GM23248 (cell line): ENCODE data around the gene HOMER2. TPM values are rescaled to one million over a fixed set of nuclear protein-coding genes. Genes with fewer than 3 reads are reported as not detected.

Source experiments
- DNase-seq: peaks from one replicate; pipeline ENCODE4 v3.0.0-alpha.2; 2015
- H2AFZ ChIP-seq: fragments of 200-600 bp; sonication (generic); 2 replicates; pipeline ENCODE4 v1.6.1; 2016; ENCODE audit warnings: antibody characterized with exemption
- H3F3A ChIP-seq: fragments of 200-600 bp; sonication (generic); 2 replicates; pipeline ENCODE4 v1.6.1; 2016; ENCODE audit warnings: mild to moderate bottlenecking, antibody characterized with exemption, mixed run types; ENCODE audit not compliant: insufficient read depth
- H3K27ac ChIP-seq: fragments of 200-600 bp; sonication (generic); 2 replicates; pipeline ENCODE4 v1.5.1; 2016; ENCODE audit warnings: mild to moderate bottlenecking
- H3K27me3 ChIP-seq: fragments of 200-600 bp; sonication (generic); replicated peaks from 2 replicates; pipeline ENCODE4 v1.6.1; 2016; ENCODE audit warnings: mild to moderate bottlenecking; ENCODE audit not compliant: insufficient read depth
- H3K36me3 ChIP-seq: fragments of 200-600 bp; sonication (generic); 2 replicates; pipeline ENCODE4 v1.6.1; 2016; ENCODE audit warnings: low read depth, mild to moderate bottlenecking
- H3K4me1 ChIP-seq: fragments of 200-600 bp; sonication (generic); 2 replicates; pipeline ENCODE4 v1.6.1; 2016; ENCODE audit warnings: mild to moderate bottlenecking; ENCODE audit not compliant: insufficient read depth
- H3K4me2 ChIP-seq: fragments of 200-600 bp; sonication (generic); one replicate; pipeline ENCODE4 v1.6.1; 2016; ENCODE audit warnings: mild to moderate bottlenecking; ENCODE audit not compliant: unreplicated experiment
- H3K4me3 ChIP-seq: fragments of 200-600 bp; sonication (generic); 2 replicates; pipeline ENCODE4 v1.5.1; 2016; ENCODE audit warnings: mild to moderate bottlenecking
- H3K79me2 ChIP-seq: fragments of 200-600 bp; sonication (generic); 2 replicates; pipeline ENCODE4 v1.6.1; 2016; ENCODE audit warnings: mild to moderate bottlenecking; ENCODE audit not compliant: insufficient read depth
- H3K9ac ChIP-seq: fragments of 200-600 bp; sonication (generic); 2 replicates; pipeline ENCODE4 v1.6.1; 2016; ENCODE audit warnings: mild to moderate bottlenecking
- H3K9me2 ChIP-seq: fragments of 200-600 bp; sonication (generic); 2 replicates; pipeline ENCODE4 v1.6.1; 2016; ENCODE audit warnings: mixed run types, mild to moderate bottlenecking, moderate library complexity; ENCODE audit not compliant: insufficient read depth
- H3K9me3 ChIP-seq: fragments of 200-600 bp; sonication (generic); one replicate; pipeline ENCODE4 v1.6.1; 2017; ENCODE audit warnings: low read depth
- H4K20me1 ChIP-seq: fragments of 200-600 bp; sonication (generic); 2 replicates; pipeline ENCODE4 v1.6.0; 2016; ENCODE audit not compliant: insufficient read depth
- EZH2 ChIP-seq: fragments of 200-600 bp; sonication (generic); IDR thresholded peaks from 2 replicates; pipeline ENCODE4 v1.6.1; 2018; ENCODE audit warnings: antibody characterized with exemption, mild to moderate bottlenecking; ENCODE audit not compliant: insufficient read depth, poor library complexity, severe bottlenecking
- EZH2phosphoT487 ChIP-seq: fragments of 200-600 bp; sonication (generic); IDR thresholded peaks from 2 replicates; pipeline ENCODE4 v1.6.1; 2018; ENCODE audit warnings: antibody characterized with exemption, moderate library complexity, mild to moderate bottlenecking, low read depth; ENCODE audit not compliant: insufficient read depth
- WGBS, 2 experiments: methylation state at CpG; one replicate each; pipeline ENCODE4 v1.1.6; 2015 to 2017; ENCODE audit warnings: low lambda C conversion rate in 2 of 2, low coverage in 1 of 2; ENCODE audit errors: missing lambda C conversion rate in 2 of 2; 5-methylcytosine and 5-hydroxymethylcytosine counted together
- in situ Hi-C: fragments of 300-500 bp; cut with MboI; formaldehyde crosslinking; loops from 2 replicates; pipeline ENCODE4 v1.15.0; 2020
- polyA plus RNA-seq: library from polyadenylated mRNA; unstranded; fragments of >200 nt; fragmentation: Nextera tagmentation; extraction: Ambion mirVana; gene quantifications from 2 replicates; pipeline ENCODE4 v1.2.1, GENCODE V29; 2016
- total RNA-seq: library from RNA; depleted of rRNA; stranded (reverse); fragments of >200 nt; shearing (Covaris generic); gene quantifications from 2 replicates; pipeline ENCODE4 v1.2.3, GENCODE V29; 2014

The HOMER2 gene
- total and polyA plus RNA-seq, 2 experiments from 2014 or later = 9.0 to 17.0 TPM

GRCh38 chr15:82909080-82909815 is 43.3 kb downstream of the HOMER2 start:
- H3K4me3 ChIP-seq = no peak overlapping the region
- no peaks in the 10 kb centered on the region for H4K20me1 ChIP-seq
- no peaks in the 10 kb centered on the region for H3K36me3 ChIP-seq
- H3K9me2 ChIP-seq = no peaks in the 10 kb centered on the region
- H3K4me2 ChIP-seq = no peak overlapping the region
- no peak overlapping the region for H2AFZ ChIP-seq
- H3K9ac ChIP-seq = no peak overlapping the region
- H3K79me2 ChIP-seq = no peaks in the 10 kb centered on the region
- no peak overlapping the region for H3K27ac ChIP-seq
- DNase-seq = no peak
- TF ChIP-seq EZH2 (no peak), EZH2phosphoT487 (no peak)
- no peaks in the 10 kb centered on the region for H3K27me3 ChIP-seq
- H3K4me1 ChIP-seq = no peaks in the 10 kb centered on the region
- H3K9me3 ChIP-seq = no peaks in the 10 kb centered on the region
- 89 to 90% methylated on average over 6 of the region's 6 CpGs for WGBS, 2 experiments
- in situ Hi-C loops = no loop called here
- H3F3A ChIP-seq = no peaks in the 10 kb centered on the region

GRCh38 chr15:82907350-82907749 is 45.2 kb downstream of the HOMER2 start:
- in situ Hi-C loops = no loop called here
- Histone ChIP-seq H3K79me2 (no peaks in the 10 kb centered on the region; the same call in 1 of the 2 replicates), H3K27me3 (no peaks in the 10 kb centered on the region), H3K9ac (no peak overlapping the region), H3K4me1 (no peaks in the 10 kb centered on the region), H4K20me1 (no peaks in the 10 kb centered on the region), H3K9me2 (no peaks in the 10 kb centered on the region), H3F3A (no peaks in the 10 kb centered on the region), H3K36me3 (no peaks in the 10 kb centered on the region), H3K9me3 (no peaks in the 10 kb centered on the region), H3K27ac (no peak overlapping the region), H3K4me2 (no peak overlapping the region), H2AFZ (no peak overlapping the region), H3K4me3 (no peak overlapping the region)
- TF ChIP-seq EZH2 (no peak), EZH2phosphoT487 (no peak)
- DNase-seq = no peak
- 50 to 77% methylated on average over 1 of the region's 1 CpG for WGBS, 2 experiments

- Histone ChIP-seq H3K27ac (no peak overlapping the region), H3K27me3 (no peaks in the 10 kb centered on the region), H2AFZ (no peak overlapping the region), H3K79me2 (no peaks in the 10 kb centered on the region; the same call in 1 of the 2 replicates), H3K36me3 (no peaks in the 10 kb centered on the region), H3K9me3 (no peaks in the 10 kb centered on the region), H3F3A (no peaks in the 10 kb centered on the region), H3K9ac (no peak overlapping the region), H4K20me1 (no peaks in the 10 kb centered on the region), H3K9me2 (no peaks in the 10 kb centered on the region), H3K4me3 (no peak overlapping the region), H3K4me1 (no peaks in the 10 kb centered on the region), H3K4me2 (no peak overlapping the region)
- TF ChIP-seq EZH2 (no peak), EZH2phosphoT487 (no peak)
- 75 to 76% methylated on average over 3 of the region's 3 CpGs for WGBS, 2 experiments
- in situ Hi-C loops = no loop called here
- DNase-seq = no peak
These were observed 47.9 kb downstream of the HOMER2 start for GRCh38 chr15:82904574-82904973.

GRCh38 chr15:82903511-82903910 is 49.0 kb downstream of the HOMER2 start:
- no peak overlapping the region for H3K27ac ChIP-seq
- no peak overlapping the region for H2AFZ ChIP-seq
- no peaks in the 10 kb centered on the region for H3K27me3 ChIP-seq
- H3K9ac ChIP-seq = no peak overlapping the region
- no peak for TF ChIP-seq EZH2phosphoT487
- TF ChIP-seq EZH2 = no peak
- no peaks in the 10 kb centered on the region for H3K9me2 ChIP-seq
- in situ Hi-C loops = no loop called here
- no peaks in the 10 kb centered on the region for H4K20me1 ChIP-seq
- H3K4me3 ChIP-seq = no peak overlapping the region
- H3K36me3 ChIP-seq = no peaks in the 10 kb centered on the region
- WGBS, 2 experiments = 93% methylated on average over 16 of the region's 16 CpGs
- H3F3A ChIP-seq = no peaks in the 10 kb centered on the region
- no peaks in the 10 kb centered on the region; the same call in 1 of the 2 replicates for H3K79me2 ChIP-seq
- peaks cover under 1% of the 10 kb centered on the region; the same call in 1 of the 2 replicates for H3K4me1 ChIP-seq
- no peak for DNase-seq
- H3K4me2 ChIP-seq = no peak overlapping the region
- H3K9me3 ChIP-seq = no peaks in the 10 kb centered on the region
